ENCODE data around the gene SYNPR.
"Not testable (repeated sequence)": the region's sequence is repeated elsewhere in the genome, so short reads cannot be mapped to it uniquely, and the experiment has no call there.

Gene SYNPR

GRCh38 chr3:63639806-63640205 lies 361.7 kb downstream of the SYNPR start:
- no peak for DNase-seq

GRCh38 chr3:63642488-63642887 lies 364.4 kb downstream of the SYNPR start:
- DNase-seq = no peak

- DNase-seq = no peak
These were observed 366.2 kb downstream of the SYNPR start for GRCh38 chr3:63644212-63644797.

- DNase-seq = not testable (repeated sequence)
These were observed 367.0 kb downstream of the SYNPR start for GRCh38 chr3:63644928-63645781.

GRCh38 chr3:63652066-63652725 lies 374.1 kb downstream of the SYNPR start, which contains the start of gene SNTN:
TSS of gene SNTN (plus strand) at chr3:63652675. CDS start at chr3:63652688, 13 bp downstream.
- DNase-seq = no peak

GRCh38 chr3:63654211-63654610 lies 376.1 kb downstream of the SYNPR start:
- DNase-seq = no peak

- no peak for DNase-seq
These were observed 376.8 kb downstream of the SYNPR start for GRCh38 chr3:63654931-63655330.

- no peak for DNase-seq
These were observed 377.4 kb downstream of the SYNPR start for GRCh38 chr3:63655519-63655918.

GRCh38 chr3:63656786-63657185 lies 378.7 kb downstream of the SYNPR start:
- DNase-seq = no peak

GRCh38 chr3:63661242-63661641 lies 383.1 kb downstream of the SYNPR start:
- DNase-seq = no peak

GRCh38 chr3:63662011-63662410 lies 383.9 kb downstream of the SYNPR start:
- DNase-seq = no peak

GRCh38 chr3:63662500-63662899 lies 384.4 kb downstream of the SYNPR start:
- no peak for DNase-seq

Data from CD4-positive, alpha-beta T cell treated with Interleukin-6 for 4 hours (primary cell).